Neural crest cell (in vitro differentiated cells): ENCODE data around the gene FXYD1. TPM values are rescaled to one million over a fixed set of nuclear protein-coding genes. Genes with fewer than 3 reads are reported as not detected.

Experiments used
- DNase-seq: peaks from one replicate; pipeline ENCODE4 v3.0.0; 2021; ENCODE audit warnings: low read depth, mixed read lengths, low spot score
- H3K27ac Mint-ChIP-seq: one replicate; pipeline ENCODE4 v1.8.0; 2021; ENCODE audit warnings: mild to moderate bottlenecking, mixed read lengths; ENCODE audit not compliant: unreplicated experiment
- H3K27me3 Mint-ChIP-seq: 2 replicates; pipeline ENCODE4 v1.8.0; 2021; ENCODE audit warnings: low read depth, mild to moderate bottlenecking, mixed read lengths
- H3K36me3 Mint-ChIP-seq: 2 replicates; pipeline ENCODE4 v1.8.0; 2021; ENCODE audit warnings: low read depth, mild to moderate bottlenecking, mixed read lengths
- H3K4me1 Mint-ChIP-seq: 2 replicates; pipeline ENCODE4 v1.8.0; 2021; ENCODE audit warnings: mixed read lengths
- H3K4me3 Mint-ChIP-seq: one replicate; pipeline ENCODE4 v1.8.0; 2021; ENCODE audit warnings: mild to moderate bottlenecking, mixed read lengths
- H3K9me3 Mint-ChIP-seq: 2 replicates; pipeline ENCODE4 v1.8.0; 2021; ENCODE audit warnings: mixed read lengths
- total RNA-seq: library from RNA; stranded (reverse); gene quantifications from 2 replicates; pipeline ENCODE4 v1.2.1, GENCODE V29; 2021
- TF ChIP-seq, protein P1 (sequence below): fragments of 200-600 bp; sonication (generic); conservative IDR thresholded peaks from 2 replicates; pipeline ENCODE4 v1.5.0; 2021; ENCODE audit warnings: antibody characterized with exemption, mild to moderate bottlenecking

The FXYD1 gene
- total RNA-seq, 1 donor from 2014 or later = 4.2 TPM

DNA sequence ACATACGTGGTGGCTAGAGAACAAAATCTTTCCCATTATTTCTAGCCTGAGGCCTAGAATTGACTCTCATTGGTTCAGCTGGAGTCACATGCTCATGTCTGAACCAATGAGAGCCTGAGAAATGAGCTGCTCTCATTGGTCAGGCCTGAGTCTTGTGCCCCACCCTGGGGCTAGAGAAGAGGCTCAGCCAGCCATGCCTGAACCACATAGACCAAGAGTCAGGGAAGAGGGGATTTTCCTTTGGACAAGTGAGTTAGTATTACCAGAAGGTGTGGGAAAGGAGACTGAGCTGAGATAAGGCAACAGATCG, 22.8 kb downstream of the FXYD1 start:
- Mint-ChIP-seq H3K36me3 (peaks cover 22% of the 10 kb centered on the region), H3K4me1 (peaks cover 4% of the 10 kb centered on the region)

DNA sequence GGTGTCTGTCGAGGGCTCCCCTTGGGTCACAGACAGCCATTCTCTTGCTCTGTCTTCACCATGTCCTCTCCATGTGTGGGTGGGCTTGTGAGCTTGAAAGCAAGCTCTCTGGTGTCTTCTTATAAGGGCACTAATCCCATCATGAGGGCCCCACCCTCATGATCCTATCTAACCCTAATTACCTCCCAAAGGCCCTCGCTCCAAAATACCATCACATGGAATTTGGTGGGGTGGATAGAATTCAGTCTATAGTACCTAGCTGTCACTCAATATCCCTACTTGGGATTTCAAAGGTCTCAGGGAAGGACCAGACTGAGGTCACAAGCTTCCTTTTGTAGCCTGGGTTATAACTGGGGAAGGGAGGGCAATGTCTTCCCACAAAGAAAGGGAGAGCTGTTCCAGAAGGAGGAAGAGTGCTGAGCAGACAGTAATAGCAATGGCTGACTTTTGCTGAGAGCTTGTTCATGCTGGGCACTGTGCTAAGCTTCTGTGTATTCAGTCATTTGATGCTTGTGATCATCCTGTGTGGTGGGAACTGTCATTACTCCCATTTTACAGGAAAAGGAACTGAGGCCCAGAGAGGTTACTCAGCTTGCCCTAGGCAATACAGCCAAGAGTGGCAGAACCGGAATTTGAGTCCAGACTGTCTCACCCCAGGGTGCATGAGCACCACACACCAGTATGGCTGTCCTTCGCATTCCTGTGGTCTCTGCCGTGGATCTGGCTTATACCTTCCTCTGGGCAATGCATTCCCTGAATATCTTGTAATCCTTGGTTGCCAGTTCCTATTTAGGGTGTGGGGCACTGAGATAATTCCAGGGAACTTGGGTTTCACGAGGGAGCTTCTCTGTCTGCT, 24.1 kb downstream of the FXYD1 start:
- no peak for DNase-seq
- peaks cover 4% of the 10 kb centered on the region for H3K4me1 Mint-ChIP-seq
- H3K4me3 Mint-ChIP-seq = no peak overlapping the region
- peaks cover 15% of the 10 kb centered on the region for H3K27me3 Mint-ChIP-seq
- TF ChIP-seq, protein P1, sequence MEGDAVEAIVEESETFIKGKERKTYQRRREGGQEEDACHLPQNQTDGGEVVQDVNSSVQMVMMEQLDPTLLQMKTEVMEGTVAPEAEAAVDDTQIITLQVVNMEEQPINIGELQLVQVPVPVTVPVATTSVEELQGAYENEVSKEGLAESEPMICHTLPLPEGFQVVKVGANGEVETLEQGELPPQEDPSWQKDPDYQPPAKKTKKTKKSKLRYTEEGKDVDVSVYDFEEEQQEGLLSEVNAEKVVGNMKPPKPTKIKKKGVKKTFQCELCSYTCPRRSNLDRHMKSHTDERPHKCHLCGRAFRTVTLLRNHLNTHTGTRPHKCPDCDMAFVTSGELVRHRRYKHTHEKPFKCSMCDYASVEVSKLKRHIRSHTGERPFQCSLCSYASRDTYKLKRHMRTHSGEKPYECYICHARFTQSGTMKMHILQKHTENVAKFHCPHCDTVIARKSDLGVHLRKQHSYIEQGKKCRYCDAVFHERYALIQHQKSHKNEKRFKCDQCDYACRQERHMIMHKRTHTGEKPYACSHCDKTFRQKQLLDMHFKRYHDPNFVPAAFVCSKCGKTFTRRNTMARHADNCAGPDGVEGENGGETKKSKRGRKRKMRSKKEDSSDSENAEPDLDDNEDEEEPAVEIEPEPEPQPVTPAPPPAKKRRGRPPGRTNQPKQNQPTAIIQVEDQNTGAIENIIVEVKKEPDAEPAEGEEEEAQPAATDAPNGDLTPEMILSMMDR = no peak
- H3K27ac Mint-ChIP-seq = no peak overlapping the region
- H3K36me3 Mint-ChIP-seq = peaks cover 25% of the 10 kb centered on the region
- H3K9me3 Mint-ChIP-seq = peaks cover 10% of the 10 kb centered on the region

More for the DNA sequence above, 22.8 kb downstream of the FXYD1 start:
- Mint-ChIP-seq H3K9me3 (peaks cover 10% of the 10 kb centered on the region), H3K27me3 (peaks cover 28% of the 10 kb centered on the region), H3K4me3 (no peak overlapping the region), H3K27ac (no peak overlapping the region)
- DNase-seq = no peak
- TF ChIP-seq, protein P1 = no peak

DNA sequence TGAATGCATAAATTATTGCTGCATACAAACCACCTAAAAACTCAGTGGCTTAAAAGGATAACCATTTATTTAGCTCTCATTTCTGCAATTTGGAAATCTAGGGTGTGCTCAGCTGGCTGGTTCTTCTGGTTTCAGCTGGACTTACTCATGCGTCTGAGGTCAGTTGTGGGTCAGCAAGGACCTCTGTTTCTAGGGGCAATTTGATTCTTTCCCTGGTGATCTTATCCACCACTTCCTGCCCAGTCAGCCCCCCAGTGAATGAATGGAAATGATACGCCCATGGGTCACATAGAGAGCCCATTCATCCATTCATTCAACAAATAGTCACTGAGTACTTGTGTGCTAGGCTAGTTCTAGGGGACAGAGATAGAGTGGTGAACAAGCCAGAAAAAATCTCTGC, 25.8 kb downstream of the FXYD1 start:
- TF ChIP-seq, protein P1 = no peak
- Mint-ChIP-seq H3K4me3 (no peak overlapping the region), H3K27me3 (peaks cover 1% of the 10 kb centered on the region), H3K4me1 (peaks cover under 1% of the 10 kb centered on the region), H3K27ac (no peak overlapping the region), H3K36me3 (peaks cover 25% of the 10 kb centered on the region), H3K9me3 (peaks cover 10% of the 10 kb centered on the region)
- DNase-seq = no peak

DNA sequence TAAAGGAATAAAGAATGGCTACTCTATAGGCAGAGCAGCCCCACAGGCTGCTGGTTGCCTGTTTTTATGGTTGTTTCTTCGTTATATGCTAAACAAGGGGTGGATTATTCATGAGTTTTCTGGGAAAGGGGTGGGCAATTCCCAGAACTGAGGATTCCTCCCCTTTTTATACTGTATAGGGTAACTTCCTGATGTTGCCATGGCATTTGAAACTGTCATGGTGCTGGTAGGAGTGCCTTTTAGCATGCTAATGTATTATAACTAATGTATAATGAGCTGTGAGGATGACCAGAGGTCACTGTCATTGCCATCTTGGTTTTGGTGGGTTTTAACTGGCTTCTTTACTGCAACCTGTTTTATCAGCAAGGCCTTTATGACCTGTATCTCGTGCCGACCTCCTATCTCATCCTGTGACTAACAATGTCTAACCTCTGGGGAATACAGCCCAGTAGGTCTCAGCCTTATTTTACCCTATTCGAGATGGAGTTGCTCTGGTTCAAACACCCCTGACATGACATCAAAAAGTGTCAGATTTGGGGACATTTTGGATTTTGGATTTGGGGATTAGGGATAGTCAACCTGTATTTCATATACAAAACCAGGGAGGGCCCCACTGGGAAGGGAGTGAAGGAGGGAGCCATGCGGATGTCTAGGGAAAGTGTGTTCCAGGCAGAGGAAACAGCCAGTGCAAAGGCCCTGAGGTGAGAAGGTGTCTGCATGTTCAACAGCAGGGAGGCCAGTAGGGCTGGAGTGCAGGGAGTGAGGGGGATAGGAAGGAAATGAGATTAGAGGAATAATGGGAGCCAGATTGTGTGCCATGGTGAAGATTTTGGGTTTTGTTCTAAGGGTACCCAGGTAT, 26.8 kb downstream of the FXYD1 start:
- Mint-ChIP-seq H3K4me1 (no peaks in the 10 kb centered on the region), H3K27ac (no peak overlapping the region), H3K9me3 (peaks cover 10% of the 10 kb centered on the region)

More for the DNA sequence above, 26.8 kb downstream of the FXYD1 start:
- Mint-ChIP-seq H3K4me3 (no peak overlapping the region), H3K36me3 (peaks cover 25% of the 10 kb centered on the region), H3K27me3 (no peaks in the 10 kb centered on the region)
- TF ChIP-seq, protein P1 = no peak
- no peak for DNase-seq
